ENCODE data around the gene CFAP299. TPM values are rescaled to one million over a fixed set of nuclear protein-coding genes. Genes with fewer than 3 reads are reported as not detected.

Gene CFAP299
- not detected in 2 replicates for total RNA-seq

GRCh38 chr4:80335554-80336358, at the start of gene CFAP299:
Gene CFAP299 (plus strand): TSS chr4:80335730.

Other genes starting within 250 kb of the CFAP299 start
- 0.70 and 1.1 TPM in 2 replicates for gene PRDM8, start 138.2 kb upstream of the CFAP299 start, total RNA-seq
- gene FGF5, start 69.1 kb upstream of the CFAP299 start, total RNA-seq = 0.19 and 1.1 TPM in 2 replicates

Measured in airway epithelial cell (primary cell).